ENCODE results near the gene EXD3. TPM values are rescaled to one million over a fixed set of nuclear protein-coding genes. Genes with fewer than 3 reads are reported as not detected.
"Not testable (repeated sequence)": the region's sequence is repeated elsewhere in the genome, so short reads cannot be mapped to it uniquely, and the experiment has no call there.

The EXD3 gene
- total RNA-seq, 1 experiment from 2014 or later, result 1.2 TPM

- H3K36me3 ChIP-seq, result peaks cover 29% of the 10 kb centered on the region
- no peak for DNase-seq
- H3K27me3 ChIP-seq, result no peaks in the 10 kb centered on the region
- H3K9me3 ChIP-seq, result no peaks in the 10 kb centered on the region
- no peak overlapping the region for H3K4me3 ChIP-seq
These were observed 154.3 kb downstream of the EXD3 start for GRCh38 chr9:137268538-137269201.

DNA sequence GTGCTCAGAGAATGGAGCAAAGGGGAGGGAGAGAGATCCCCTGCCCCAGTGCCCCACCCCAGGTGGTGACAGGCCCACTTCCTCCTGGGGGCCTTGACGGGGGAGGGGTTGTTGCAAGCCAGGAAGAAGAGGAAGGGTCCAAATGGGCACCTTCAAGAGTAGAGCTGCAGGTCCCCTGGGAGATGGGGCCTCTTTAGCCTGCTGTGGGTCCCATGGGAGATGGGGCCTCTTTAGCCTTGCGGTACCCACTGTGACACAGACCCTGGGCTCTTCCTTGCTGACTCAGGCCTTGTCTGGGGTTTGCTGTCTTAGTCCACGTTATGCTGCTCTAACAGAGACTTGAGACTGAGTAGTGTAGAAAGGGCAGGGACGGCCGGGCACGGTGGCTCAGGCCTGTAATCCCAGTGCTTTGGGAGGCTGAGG lies 155.0 kb downstream of the EXD3 start:
- H3K9me3 ChIP-seq, result no peaks in the 10 kb centered on the region
- H3K4me3 ChIP-seq, result no peak overlapping the region
- no peaks in the 10 kb centered on the region for H3K27me3 ChIP-seq
- peaks cover 30% of the 10 kb centered on the region for H3K36me3 ChIP-seq
- DNase-seq, result no peak

- H3K27me3 ChIP-seq, result no peaks in the 10 kb centered on the region
- H3K9me3 ChIP-seq, result no peaks in the 10 kb centered on the region
- H3K4me3 ChIP-seq, result no peak overlapping the region
- H3K36me3 ChIP-seq, result peaks cover 35% of the 10 kb centered on the region
- DNase-seq, result no peak
These were observed 156.1 kb downstream of the EXD3 start for GRCh38 chr9:137266585-137267453.

- Histone ChIP-seq H3K36me3 (peaks cover 35% of the 10 kb centered on the region), H3K27me3 (no peaks in the 10 kb centered on the region), H3K4me3 (no peak overlapping the region), H3K9me3 (no peaks in the 10 kb centered on the region)
- DNase-seq, result no peak
These were observed 156.8 kb downstream of the EXD3 start for GRCh38 chr9:137266162-137266527.

DNA sequence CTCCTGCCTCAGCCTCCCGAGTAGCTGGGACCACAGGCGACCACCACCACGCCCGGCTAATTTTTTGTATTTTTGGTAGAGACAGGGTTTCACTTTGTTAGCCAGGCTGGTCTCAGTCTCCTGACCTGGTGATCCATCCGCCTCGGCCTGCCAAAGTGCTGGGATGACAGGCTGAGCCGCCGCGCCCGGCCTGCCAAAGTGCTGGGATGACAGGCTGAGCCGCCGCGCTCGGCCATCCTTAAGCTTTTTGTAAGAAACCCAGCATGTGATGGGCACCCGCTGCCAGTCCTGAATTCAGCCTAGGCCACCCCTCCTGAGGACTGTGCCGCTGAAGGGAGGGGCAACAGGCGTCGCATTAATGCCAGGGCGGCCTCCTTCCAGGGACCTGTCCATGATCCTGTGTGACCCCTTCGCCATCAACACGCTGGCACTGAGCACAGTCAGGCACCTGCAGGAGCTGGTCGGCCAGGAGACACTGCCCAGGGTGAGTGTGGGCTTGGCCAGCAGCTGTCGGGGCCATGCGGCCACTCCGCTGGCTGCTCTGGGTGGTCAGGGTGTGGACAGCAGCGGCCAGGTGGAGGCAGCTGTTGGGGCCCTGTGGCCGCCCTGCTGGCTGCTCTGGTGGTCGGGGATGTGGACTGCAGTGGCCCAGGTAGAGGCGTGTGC lies 157.3 kb downstream of the EXD3 start:
- H3K4me3 ChIP-seq, result no peak overlapping the region
- no peak for DNase-seq
- no peaks in the 10 kb centered on the region for H3K9me3 ChIP-seq
- no peaks in the 10 kb centered on the region for H3K27me3 ChIP-seq
- peaks cover 35% of the 10 kb centered on the region for H3K36me3 ChIP-seq

DNA sequence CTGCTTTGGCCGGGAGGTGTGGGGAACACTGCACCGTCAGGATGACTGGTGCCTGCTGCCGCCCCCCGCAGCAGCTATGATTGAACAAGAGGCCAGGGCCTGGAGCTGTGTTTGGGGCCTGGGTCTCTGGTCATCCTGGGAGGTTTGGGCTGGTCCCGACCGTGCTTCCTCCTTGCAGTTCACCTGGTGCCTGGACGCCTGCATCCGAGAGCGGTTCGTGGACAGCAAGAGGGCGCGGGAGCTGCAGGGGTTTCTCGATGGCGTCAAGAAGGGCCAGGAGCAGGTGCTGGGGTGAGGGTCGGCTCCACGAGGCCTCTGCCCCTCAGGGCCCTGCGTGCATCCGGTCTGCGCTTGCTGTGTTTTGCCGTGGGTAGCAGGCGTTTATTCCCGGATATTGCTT lies 158.9 kb downstream of the EXD3 start:
- DNase-seq, result no peak
- no peaks in the 10 kb centered on the region for H3K9me3 ChIP-seq
- H3K36me3 ChIP-seq, result peaks cover 40% of the 10 kb centered on the region
- H3K4me3 ChIP-seq, result no peak overlapping the region
- no peaks in the 10 kb centered on the region for H3K27me3 ChIP-seq

DNA sequence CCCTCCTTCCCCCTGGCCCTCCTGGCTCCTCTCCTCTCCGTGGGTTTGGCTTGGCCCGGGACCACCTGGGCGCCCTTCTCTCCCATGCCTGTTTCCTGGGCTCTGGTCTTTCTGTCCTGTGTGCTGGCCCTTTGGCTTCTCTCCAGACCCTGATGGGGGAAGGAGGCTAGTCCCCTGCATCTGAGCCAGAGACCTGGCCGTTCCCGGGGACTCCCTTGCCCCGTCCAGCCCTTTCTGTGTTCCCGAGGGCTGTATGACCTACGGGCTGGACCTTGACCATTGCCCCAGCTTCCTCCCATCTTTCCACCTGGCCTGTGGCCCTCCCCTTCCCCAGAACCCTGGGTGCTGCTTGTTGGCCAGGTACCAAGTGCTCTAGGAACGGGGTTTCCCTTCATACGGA lies 159.5 kb downstream of the EXD3 start:
- Histone ChIP-seq H3K36me3 (peaks cover 42% of the 10 kb centered on the region), H3K9me3 (no peaks in the 10 kb centered on the region), H3K27me3 (no peaks in the 10 kb centered on the region), H3K4me3 (no peak overlapping the region)
- no peak for DNase-seq

DNA sequence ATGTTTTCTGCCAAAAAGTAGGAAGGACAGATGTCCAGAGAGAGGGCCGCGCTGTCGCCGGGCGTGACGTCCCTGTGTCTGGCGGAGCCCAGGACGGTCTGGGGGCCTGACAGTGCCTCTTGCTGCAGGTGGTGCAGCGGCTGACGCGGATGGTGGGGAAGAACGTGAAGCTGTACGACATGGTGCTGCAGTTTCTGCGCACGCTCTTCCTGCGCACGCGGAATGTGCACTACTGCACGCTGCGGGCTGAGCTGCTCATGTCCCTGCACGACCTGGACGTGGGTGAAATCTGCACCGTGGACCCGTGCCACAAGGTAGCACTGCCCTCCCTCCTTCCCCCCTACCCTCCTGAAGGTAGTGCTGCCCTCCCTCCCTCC lies 160.1 kb downstream of the EXD3 start:
- Histone ChIP-seq H3K9me3 (no peaks in the 10 kb centered on the region), H3K27me3 (no peaks in the 10 kb centered on the region), H3K4me3 (no peak overlapping the region), H3K36me3 (peaks cover 40% of the 10 kb centered on the region)
- no peak for DNase-seq

DNA sequence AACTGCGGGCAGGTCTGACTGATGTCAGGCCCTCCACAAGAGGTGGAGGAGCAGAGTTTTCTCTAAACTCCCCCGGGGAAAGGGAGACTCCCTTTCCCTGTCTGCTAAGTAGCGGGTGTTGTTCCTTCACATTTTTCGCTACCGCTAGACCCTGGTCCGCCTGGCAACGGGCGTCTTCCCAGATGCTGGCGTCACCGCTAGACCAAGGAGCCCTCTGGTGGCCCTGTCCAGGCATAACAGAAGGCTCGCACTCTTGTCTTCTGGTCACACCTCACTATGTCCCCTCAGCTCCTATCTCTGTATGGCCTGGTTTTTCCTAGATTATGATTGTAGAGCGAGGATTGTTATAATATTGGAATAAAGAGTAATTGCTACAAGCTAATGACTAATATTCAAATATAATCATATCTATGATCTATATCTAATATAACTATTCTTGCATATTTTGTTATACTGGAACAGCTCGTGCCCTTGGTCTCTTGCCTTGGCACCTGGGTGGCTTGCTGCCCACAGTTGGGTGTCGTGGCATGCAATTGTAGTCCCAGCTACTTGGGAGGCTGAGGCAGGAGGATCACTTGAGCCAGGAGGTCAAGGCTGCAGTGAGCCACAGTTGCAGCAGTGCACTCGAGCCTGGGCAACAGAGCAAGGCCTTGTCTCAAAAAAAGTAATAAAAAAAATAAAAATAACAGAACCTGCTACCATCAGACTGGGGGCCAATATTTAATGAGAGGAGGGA lies 160.6 kb downstream of the EXD3 start:
- H3K27me3 ChIP-seq, H3K4me3 ChIP-seq, H3K9me3 ChIP-seq, DNase-seq: not testable (repeated sequence)
- H3K36me3 ChIP-seq, result peaks cover 36% of the 10 kb centered on the region

Other genes starting within 250 kb of the EXD3 start
- gene ANAPC2, start 234.6 kb downstream of the EXD3 start, total RNA-seq (2014; rRNA removed; shearing (Covaris generic); ENCODE audit: low replicate concordance), result 31.1 and 34.6 TPM in 2 replicates
- gene SSNA1, start 234.5 kb downstream of the EXD3 start, total RNA-seq (2014; rRNA removed; shearing (Covaris generic); ENCODE audit: low replicate concordance), result 161 and 267 TPM in 2 replicates
- 6.2 and 12.0 TPM in 2 replicates for gene TPRN, start 222.4 kb downstream of the EXD3 start, total RNA-seq (2014; rRNA removed; shearing (Covaris generic); ENCODE audit: low replicate concordance)
- gene TMEM203, start 217.5 kb downstream of the EXD3 start, total RNA-seq (2014; rRNA removed; shearing (Covaris generic); ENCODE audit: low replicate concordance), result 33.5 and 61.7 TPM in 2 replicates
- gene NDOR1, start 217.5 kb downstream of the EXD3 start, total RNA-seq (2014; rRNA removed; shearing (Covaris generic); ENCODE audit: low replicate concordance), result 2.0 and 5.7 TPM in 2 replicates
- not detected in 2 replicates for gene RNF208, start 200.9 kb downstream of the EXD3 start, total RNA-seq (2014; rRNA removed; shearing (Covaris generic); ENCODE audit: low replicate concordance)
- gene CYSRT1, start 198.0 kb downstream of the EXD3 start, total RNA-seq (2014; rRNA removed; shearing (Covaris generic); ENCODE audit: low replicate concordance), result 0.89 and 1.5 TPM in 2 replicates
- gene RNF224, start 195.7 kb downstream of the EXD3 start, total RNA-seq (2014; rRNA removed; shearing (Covaris generic); ENCODE audit: low replicate concordance), result not detected in 2 replicates
- gene SLC34A3, start 192.3 kb downstream of the EXD3 start, total RNA-seq (2014; rRNA removed; shearing (Covaris generic); ENCODE audit: low replicate concordance), result not detected in 2 replicates
- 577 and 829 TPM in 2 replicates for gene TUBB4B, start 181.9 kb downstream of the EXD3 start, total RNA-seq (2014; rRNA removed; shearing (Covaris generic); ENCODE audit: low replicate concordance)
- gene STPG3, start 171.9 kb downstream of the EXD3 start, total RNA-seq (2014; rRNA removed; shearing (Covaris generic); ENCODE audit: low replicate concordance), result not detected in 2 replicates
- gene NELFB, start 167.8 kb downstream of the EXD3 start, total RNA-seq (2014; rRNA removed; shearing (Covaris generic); ENCODE audit: low replicate concordance), result 56.3 and 75.6 TPM in 2 replicates
- gene TOR4A, start 145.4 kb downstream of the EXD3 start, total RNA-seq (2014; rRNA removed; shearing (Covaris generic); ENCODE audit: low replicate concordance), result 2.3 and 2.9 TPM in 2 replicates
- gene NRARP, start 120.9 kb downstream of the EXD3 start, total RNA-seq (2014; rRNA removed; shearing (Covaris generic); ENCODE audit: low replicate concordance), result 0.16 TPM in 1 of 2 replicates, not detected in the other
- gene NOXA1, start 231 bp upstream of the EXD3 start, total RNA-seq (2014; rRNA removed; shearing (Covaris generic); ENCODE audit: low replicate concordance), result not detected in 2 replicates
- not detected in 2 replicates for gene ENTPD8, start 18.2 kb upstream of the EXD3 start, total RNA-seq (2014; rRNA removed; shearing (Covaris generic); ENCODE audit: low replicate concordance)
- 21.7 and 29.1 TPM in 2 replicates for gene NSMF, start 36.2 kb upstream of the EXD3 start, total RNA-seq (2014; rRNA removed; shearing (Covaris generic); ENCODE audit: low replicate concordance)
- not detected in 2 replicates for gene PNPLA7, start 127.2 kb upstream of the EXD3 start, total RNA-seq (2014; rRNA removed; shearing (Covaris generic); ENCODE audit: low replicate concordance)
- gene MRPL41, start 128.7 kb upstream of the EXD3 start, total RNA-seq (2014; rRNA removed; shearing (Covaris generic); ENCODE audit: low replicate concordance), result 57.4 and 62.2 TPM in 2 replicates
- gene DPH7, start 155.8 kb upstream of the EXD3 start, total RNA-seq (2014; rRNA removed; shearing (Covaris generic); ENCODE audit: low replicate concordance), result 28.8 and 69.1 TPM in 2 replicates
- 19.0 and 33.8 TPM in 2 replicates for gene ZMYND19, start 167.3 kb upstream of the EXD3 start, total RNA-seq (2014; rRNA removed; shearing (Covaris generic); ENCODE audit: low replicate concordance)
- 11.9 and 36.0 TPM in 2 replicates for gene ARRDC1, start 182.5 kb upstream of the EXD3 start, total RNA-seq (2014; rRNA removed; shearing (Covaris generic); ENCODE audit: low replicate concordance)
- 64.5 and 157 TPM in 2 replicates for gene EHMT1, start 195.8 kb upstream of the EXD3 start, total RNA-seq (2014; rRNA removed; shearing (Covaris generic); ENCODE audit: low replicate concordance)